Trophoblast cell (in vitro differentiated cells and primary cell): ENCODE results near the gene GTF2IRD1.

Source experiments
- DNase-seq, 2 donors: peaks; one replicate each; pipeline ENCODE4 v3.0.0-alpha.2; 2016
- H2AFZ ChIP-seq: 2 replicates; pipeline ENCODE4 v1.6.1; 2013; ENCODE audit warnings: low read length, moderate library complexity, mild to moderate bottlenecking; ENCODE audit not compliant: insufficient read depth, poor library complexity
- H2AK5ac ChIP-seq: 2 replicates; pipeline ENCODE4 v1.6.1; 2013; ENCODE audit warnings: mild to moderate bottlenecking, low read length
- H2BK120ac ChIP-seq: 2 replicates; pipeline ENCODE4 v1.6.1; 2013; ENCODE audit warnings: low read length, mild to moderate bottlenecking, moderate library complexity; ENCODE audit not compliant: insufficient read depth, poor library complexity
- H2BK12ac ChIP-seq: 2 replicates; pipeline ENCODE4 v1.6.1; 2013; ENCODE audit warnings: mild to moderate bottlenecking, low read length, moderate library complexity
- H2BK5ac ChIP-seq: 2 replicates; pipeline ENCODE4 v1.6.1; 2013; ENCODE audit warnings: low read length, low read depth, moderate library complexity, mild to moderate bottlenecking; ENCODE audit not compliant: poor library complexity
- H3K14ac ChIP-seq: 2 replicates; pipeline ENCODE4 v1.6.1; 2013; ENCODE audit warnings: mild to moderate bottlenecking, low read length
- H3K18ac ChIP-seq: 2 replicates; pipeline ENCODE4 v1.6.1; 2013; ENCODE audit warnings: mild to moderate bottlenecking, low read length
- H3K23ac ChIP-seq: 2 replicates; pipeline ENCODE4 v1.6.1; 2013; ENCODE audit warnings: low read length
- H3K27ac ChIP-seq: 2 replicates; pipeline ENCODE4 v1.5.1; 2013; ENCODE audit warnings: low read depth, mild to moderate bottlenecking, inconsistent platforms, low read length, moderate library complexity
- H3K27me3 ChIP-seq: 2 replicates; pipeline ENCODE4 v1.6.1; 2013; ENCODE audit warnings: inconsistent platforms, mild to moderate bottlenecking, low read length, moderate library complexity; ENCODE audit not compliant: insufficient read depth
- H3K36me3 ChIP-seq, 2 experiments: 1 replicate in 1 of 2; 2 replicates in 1 of 2; pipeline ENCODE4 v1.6.1; 2013; ENCODE audit warnings: low read length in 2 of 2, mild to moderate bottlenecking in 2 of 2, moderate library complexity in 1 of 2; ENCODE audit not compliant: insufficient read depth in 2 of 2, control insufficient read depth in 1 of 2
- H3K4ac ChIP-seq: 2 replicates; pipeline ENCODE4 v1.6.1; 2013; ENCODE audit warnings: low read depth, mild to moderate bottlenecking, low read length, moderate library complexity
- H3K4me1 ChIP-seq, 2 experiments: 1 replicate in 1 of 2; 2 replicates in 1 of 2; pipeline ENCODE4 v1.6.1; 2013; ENCODE audit warnings: low read length in 2 of 2, mild to moderate bottlenecking in 2 of 2, moderate library complexity in 1 of 2; ENCODE audit not compliant: insufficient read depth in 2 of 2, control insufficient read depth in 1 of 2
- H3K4me2 ChIP-seq: 2 replicates; pipeline ENCODE4 v1.6.1; 2013; ENCODE audit warnings: inconsistent platforms, mild to moderate bottlenecking, low read length, moderate library complexity
- H3K4me3 ChIP-seq: 2 replicates; pipeline ENCODE4 v1.5.1; 2013; ENCODE audit warnings: mild to moderate bottlenecking, low read depth, low read length, inconsistent platforms
- H3K79me1 ChIP-seq: one replicate; pipeline ENCODE4 v1.6.1; 2013; ENCODE audit warnings: low read length
- H3K79me2 ChIP-seq: 2 replicates; pipeline ENCODE4 v1.6.1; 2013; ENCODE audit warnings: low read length, mild to moderate bottlenecking; ENCODE audit not compliant: control insufficient read depth, insufficient read depth, poor library complexity
- H3K9ac ChIP-seq: 2 replicates; pipeline ENCODE4 v1.6.1; 2013; ENCODE audit warnings: mild to moderate bottlenecking, low read length
- H3K9me3 ChIP-seq: 2 replicates; pipeline ENCODE4 v1.6.1; 2013; ENCODE audit warnings: low read depth, mild to moderate bottlenecking, control low read depth, inconsistent platforms, low read length; ENCODE audit not compliant: insufficient read depth
- H4K12ac ChIP-seq: 2 replicates; pipeline ENCODE4 v1.6.1; 2013; ENCODE audit warnings: low read depth, mild to moderate bottlenecking, low read length, moderate library complexity
- H4K8ac ChIP-seq: 2 replicates; pipeline ENCODE4 v1.6.1; 2013; ENCODE audit warnings: low read depth, mild to moderate bottlenecking, low read length, moderate library complexity
- H4K91ac ChIP-seq: one replicate; pipeline ENCODE4 v1.6.1; 2013; ENCODE audit warnings: low read depth, mild to moderate bottlenecking, low read length, moderate library complexity
- WGBS: extraction: QIAGEN DNeasy Blood & Tissue Kit; methylation state at CpG from one replicate; pipeline ENCODE4 v1.1.7; 2013; ENCODE audit warnings: missing lambda C conversion rate; ENCODE audit not compliant: insufficient read length, insufficient coverage; ENCODE audit errors: extremely low coverage; 5-methylcytosine and 5-hydroxymethylcytosine counted together

GTF2IRD1 gene

DNA sequence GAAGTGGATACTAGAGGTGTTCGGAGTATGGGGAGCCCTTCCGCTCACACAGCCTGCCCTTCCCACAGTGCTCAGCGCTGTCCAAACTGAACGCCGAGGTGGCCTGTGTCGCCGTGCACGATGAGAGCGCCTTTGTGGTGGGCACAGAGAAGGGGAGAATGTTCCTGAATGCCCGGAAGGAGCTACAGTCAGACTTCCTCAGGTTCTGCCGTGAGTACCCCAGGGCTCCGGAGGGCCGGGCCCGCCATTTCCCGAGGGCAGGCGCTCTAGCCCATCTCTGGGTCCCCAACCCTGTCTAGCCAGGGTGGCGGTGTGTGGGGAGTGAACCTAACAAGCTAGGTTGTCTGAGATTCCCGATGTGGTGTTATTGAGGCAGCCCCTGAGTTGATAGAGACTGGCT lies 59.1 kb downstream of the GTF2IRD1 start:
- Histone ChIP-seq H3K4me2 (no peak overlapping the region), H3K4me1 (no peaks in the 10 kb centered on the region), H2AFZ (no peak overlapping the region), H2BK12ac (no peak overlapping the region), H3K79me2 (no peaks in the 10 kb centered on the region), H3K14ac (no peak overlapping the region), H3K23ac (no peak overlapping the region), H3K9ac (no peak overlapping the region), H3K79me1 (no peaks in the 10 kb centered on the region), H4K12ac (no peak overlapping the region), H2AK5ac (no peak overlapping the region), H4K91ac (no peak overlapping the region), H2BK5ac (no peak overlapping the region), H3K4me3 (peak overlapping the region; percentile 9), H3K9me3 (peaks cover 1% of the 10 kb centered on the region), H3K4ac (no peak overlapping the region), H3K18ac (no peak overlapping the region), H3K27me3 (no peaks in the 10 kb centered on the region), H3K27ac (no peak overlapping the region), H3K36me3 (peaks cover 35 to 45% of the 10 kb centered on the region in 2 experiments), H4K8ac (no peak overlapping the region), H2BK120ac (no peak overlapping the region)
- DNase-seq = no peak
- no CpG with 5 or more reads among the region's 18 CpGs for WGBS

GRCh38 chr7:74514131-74514591 lies 60.5 kb downstream of the GTF2IRD1 start:
- no peaks in the 10 kb centered on the region for H3K4me1 ChIP-seq
- H3K4me3 ChIP-seq = no peak overlapping the region
- H3K27ac ChIP-seq = no peak overlapping the region
- H3K79me2 ChIP-seq = no peaks in the 10 kb centered on the region
- peaks cover 41 to 48% of the 10 kb centered on the region in 2 experiments for H3K36me3 ChIP-seq
- no peak overlapping the region for H4K8ac ChIP-seq
- H3K27me3 ChIP-seq = no peaks in the 10 kb centered on the region
- H4K12ac ChIP-seq = no peak overlapping the region
- WGBS = no CpG with 5 or more reads among the region's 11 CpGs
- DNase-seq = no peak
- no peak overlapping the region for H3K4ac ChIP-seq
- H3K23ac ChIP-seq = no peak overlapping the region
- no peak overlapping the region for H2BK120ac ChIP-seq
- H3K18ac ChIP-seq = no peak overlapping the region
- no peak overlapping the region for H2BK12ac ChIP-seq
- no peak overlapping the region for H2AK5ac ChIP-seq
- no peak overlapping the region for H3K9ac ChIP-seq
- H3K14ac ChIP-seq = no peak overlapping the region
- no peaks in the 10 kb centered on the region for H3K79me1 ChIP-seq
- H3K9me3 ChIP-seq = no peaks in the 10 kb centered on the region
- H3K4me2 ChIP-seq = no peak overlapping the region
- no peak overlapping the region for H2BK5ac ChIP-seq
- no peak overlapping the region for H4K91ac ChIP-seq
- no peak overlapping the region for H2AFZ ChIP-seq

GRCh38 chr7:74515276-74515675 lies 61.6 kb downstream of the GTF2IRD1 start:
- no peak overlapping the region for H2BK12ac ChIP-seq
- H3K4ac ChIP-seq = no peak overlapping the region
- no peaks in the 10 kb centered on the region for H3K79me2 ChIP-seq
- H2AFZ ChIP-seq = no peak overlapping the region
- DNase-seq = no peak
- H3K18ac ChIP-seq = no peak overlapping the region
- no peak overlapping the region for H3K9ac ChIP-seq
- peaks cover 44 to 56% of the 10 kb centered on the region in 2 experiments for H3K36me3 ChIP-seq
- H3K27me3 ChIP-seq = no peaks in the 10 kb centered on the region
- no peak overlapping the region for H2BK5ac ChIP-seq
- no peaks in the 10 kb centered on the region for H3K9me3 ChIP-seq
- H3K14ac ChIP-seq = no peak overlapping the region
- no peak overlapping the region for H4K12ac ChIP-seq
- H3K27ac ChIP-seq = no peak overlapping the region
- no peak overlapping the region for H2BK120ac ChIP-seq
- no peak overlapping the region for H3K4me2 ChIP-seq
- no CpG with 5 or more reads among the region's 15 CpGs for WGBS
- no peak overlapping the region for H3K4me3 ChIP-seq
- H4K8ac ChIP-seq = no peak overlapping the region
- no peak overlapping the region for H3K23ac ChIP-seq
- H3K79me1 ChIP-seq = no peaks in the 10 kb centered on the region
- H3K4me1 ChIP-seq = no peaks in the 10 kb centered on the region
- H4K91ac ChIP-seq = no peak overlapping the region
- H2AK5ac ChIP-seq = no peak overlapping the region

DNA sequence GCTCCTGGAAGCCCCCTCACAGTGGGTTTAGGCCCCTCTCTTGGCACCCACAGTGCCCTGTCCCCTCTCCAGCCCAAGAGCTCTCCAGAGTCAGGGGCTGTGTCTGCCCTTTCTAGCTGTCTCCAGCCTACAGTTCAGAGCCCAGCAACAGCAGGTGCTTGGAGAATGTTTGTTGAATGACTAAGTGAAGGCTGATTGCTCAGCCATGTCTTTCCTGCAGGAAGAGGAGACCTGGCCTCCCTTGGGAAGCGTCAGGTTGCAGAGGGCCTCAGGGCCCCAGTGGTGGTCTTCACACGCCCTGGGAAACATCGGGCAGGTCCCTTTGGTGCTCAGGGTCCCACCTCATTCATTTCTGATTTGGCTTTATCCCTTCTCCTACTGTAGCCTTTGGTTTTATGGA lies 62.5 kb downstream of the GTF2IRD1 start:
- Histone ChIP-seq H3K79me2 (no peaks in the 10 kb centered on the region), H4K8ac (no peak overlapping the region), H3K23ac (no peak overlapping the region), H3K4me1 (no peaks in the 10 kb centered on the region), H3K9ac (no peak overlapping the region), H3K27ac (no peak overlapping the region), H3K14ac (no peak overlapping the region), H3K4ac (no peak overlapping the region), H3K9me3 (peaks cover 2% of the 10 kb centered on the region), H2AK5ac (no peak overlapping the region), H3K18ac (no peak overlapping the region), H2BK12ac (no peak overlapping the region), H2BK5ac (no peak overlapping the region), H2BK120ac (no peak overlapping the region), H4K91ac (no peak overlapping the region), H3K4me2 (no peak overlapping the region), H2AFZ (no peak overlapping the region), H4K12ac (no peak overlapping the region), H3K79me1 (no peaks in the 10 kb centered on the region), H3K36me3 (peaks cover 46 to 57% of the 10 kb centered on the region in 2 experiments), H3K4me3 (no peak overlapping the region), H3K27me3 (no peaks in the 10 kb centered on the region)
- peak in 1 of 2 donors; percentile 21 for DNase-seq
- WGBS = no CpG with 5 or more reads among the region's 3 CpGs
